T-helper 2 cell treated with Interferon-gamma antibody and Interleukin-4, amounts not matched to agents 5 μg/mL and 100 μg/mL, for 36 hours (primary cell): Measurements from ENCODE around the gene NETO2.
A peak's percentile ranks its signal among the peaks of the same experiment; 100 is the strongest.
"Not testable (repeated sequence)": the region's sequence is repeated elsewhere in the genome, so short reads cannot be mapped to it uniquely, and the experiment has no call there.

Experiments used
- DNase-seq: peaks from one replicate; pipeline ENCODE4 v3.0.0; 2021; ENCODE audit warnings: low spot score
- H3K27ac Mint-ChIP-seq: one replicate; pipeline ENCODE4 v1.8.0; 2021; ENCODE audit warnings: mild to moderate bottlenecking, mixed read lengths
- H3K27me3 Mint-ChIP-seq: one replicate; pipeline ENCODE4 v1.8.0; 2021; ENCODE audit warnings: low read depth, mixed read lengths
- H3K36me3 Mint-ChIP-seq: one replicate; pipeline ENCODE4 v1.8.0; 2021; ENCODE audit warnings: low read depth, mixed read lengths
- H3K4me1 Mint-ChIP-seq: one replicate; pipeline ENCODE4 v1.8.0; 2021; ENCODE audit warnings: low read depth, mixed read lengths
- H3K4me3 Mint-ChIP-seq: one replicate; pipeline ENCODE4 v1.8.0; 2022; ENCODE audit warnings: mild to moderate bottlenecking, moderate library complexity, mixed read lengths
- H3K9me3 Mint-ChIP-seq: one replicate; pipeline ENCODE4 v1.8.0; 2021; ENCODE audit warnings: mixed read lengths

NETO2 gene, protein sequence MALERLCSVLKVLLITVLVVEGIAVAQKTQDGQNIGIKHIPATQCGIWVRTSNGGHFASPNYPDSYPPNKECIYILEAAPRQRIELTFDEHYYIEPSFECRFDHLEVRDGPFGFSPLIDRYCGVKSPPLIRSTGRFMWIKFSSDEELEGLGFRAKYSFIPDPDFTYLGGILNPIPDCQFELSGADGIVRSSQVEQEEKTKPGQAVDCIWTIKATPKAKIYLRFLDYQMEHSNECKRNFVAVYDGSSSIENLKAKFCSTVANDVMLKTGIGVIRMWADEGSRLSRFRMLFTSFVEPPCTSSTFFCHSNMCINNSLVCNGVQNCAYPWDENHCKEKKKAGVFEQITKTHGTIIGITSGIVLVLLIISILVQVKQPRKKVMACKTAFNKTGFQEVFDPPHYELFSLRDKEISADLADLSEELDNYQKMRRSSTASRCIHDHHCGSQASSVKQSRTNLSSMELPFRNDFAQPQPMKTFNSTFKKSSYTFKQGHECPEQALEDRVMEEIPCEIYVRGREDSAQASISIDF

GRCh38 chr16:47143677-47144558 is at the start of gene NETO2:
Gene NETO2 (minus strand): TSS chr16:47143945. CDS start chr16:47143612, 333 bp downstream.
- peaks cover 10% of the 10 kb centered on the region for H3K4me1 Mint-ChIP-seq
- H3K27ac Mint-ChIP-seq = peak within 1 kb of the TSS; percentile 13
- no peaks in the 10 kb centered on the region for H3K9me3 Mint-ChIP-seq

DNA sequence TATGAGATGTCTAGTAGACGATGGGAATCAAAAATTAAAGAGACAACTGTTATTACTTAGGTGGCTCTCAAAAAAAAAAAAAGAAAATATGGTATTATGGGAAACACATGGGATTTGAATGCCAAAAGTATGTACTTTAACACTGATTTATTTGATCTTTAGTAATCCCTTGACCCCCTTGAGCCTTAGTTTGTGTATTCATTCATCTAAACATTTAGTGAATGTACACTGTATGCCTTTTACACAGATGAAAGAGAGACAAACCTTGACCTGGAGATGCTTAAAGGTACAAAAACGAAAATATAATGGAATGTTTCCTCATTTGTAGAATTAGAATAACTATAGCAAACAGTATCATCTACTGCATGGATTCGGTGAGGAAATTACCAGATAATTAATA is 38.6 kb upstream of the NETO2 start:
- Mint-ChIP-seq H3K4me3 (no peak overlapping the region), H3K4me1 (no peaks in the 10 kb centered on the region), H3K27ac (no peak overlapping the region), H3K36me3 (no peaks in the 10 kb centered on the region), H3K9me3 (no peaks in the 10 kb centered on the region), H3K27me3 (no peaks in the 10 kb centered on the region)
- no peak for DNase-seq

More at GRCh38 chr16:47143677-47144558, at the start of gene NETO2:
- Mint-ChIP-seq H3K36me3 (no peaks in the 10 kb centered on the region), H3K4me3 (peak within 1 kb of the TSS; percentile 77), H3K27me3 (peaks cover 34% of the 10 kb centered on the region)
- peak; percentile 60 for DNase-seq

- H3K27me3 Mint-ChIP-seq, H3K4me1 Mint-ChIP-seq, H3K27ac Mint-ChIP-seq, DNase-seq, H3K36me3 Mint-ChIP-seq, H3K9me3 Mint-ChIP-seq, H3K4me3 Mint-ChIP-seq: not testable (repeated sequence)
Measured at GRCh38 chr16:47181066-47181465, 37.3 kb upstream of the NETO2 start.

DNA sequence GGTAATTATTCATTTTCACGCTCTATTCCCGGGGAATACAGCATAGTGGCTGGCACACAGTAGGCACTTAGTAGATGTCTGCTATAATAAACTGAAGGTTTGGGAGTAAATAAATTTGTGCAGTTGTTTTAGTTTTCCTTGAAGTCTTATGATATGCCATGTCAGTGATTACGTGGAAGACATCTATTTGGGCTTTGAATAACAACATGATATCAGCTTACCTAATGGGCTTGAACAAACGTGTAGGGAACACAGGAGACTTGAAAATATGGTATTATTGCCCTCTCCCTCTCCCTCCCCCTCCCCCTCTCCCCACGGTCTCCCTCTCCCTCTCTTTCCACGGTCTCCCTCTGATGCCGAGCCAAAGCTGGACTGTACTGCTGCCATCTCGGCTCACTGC is 36.3 kb upstream of the NETO2 start:
- no peaks in the 10 kb centered on the region for H3K9me3 Mint-ChIP-seq
- no peak for DNase-seq
- H3K27ac Mint-ChIP-seq = no peak overlapping the region
- no peaks in the 10 kb centered on the region for H3K4me1 Mint-ChIP-seq
- H3K4me3 Mint-ChIP-seq = no peak overlapping the region
- no peaks in the 10 kb centered on the region for H3K36me3 Mint-ChIP-seq
- H3K27me3 Mint-ChIP-seq = no peaks in the 10 kb centered on the region

- DNase-seq = no peak
- no peak overlapping the region for H3K27ac Mint-ChIP-seq
- no peaks in the 10 kb centered on the region for H3K27me3 Mint-ChIP-seq
- no peaks in the 10 kb centered on the region for H3K36me3 Mint-ChIP-seq
- no peaks in the 10 kb centered on the region for H3K9me3 Mint-ChIP-seq
- no peaks in the 10 kb centered on the region for H3K4me1 Mint-ChIP-seq
- no peak overlapping the region for H3K4me3 Mint-ChIP-seq
Measured at GRCh38 chr16:47175152-47175551, 31.4 kb upstream of the NETO2 start.

- Mint-ChIP-seq H3K27me3 (no peaks in the 10 kb centered on the region), H3K36me3 (no peaks in the 10 kb centered on the region), H3K27ac (no peak overlapping the region), H3K4me3 (no peak overlapping the region), H3K9me3 (no peaks in the 10 kb centered on the region), H3K4me1 (no peaks in the 10 kb centered on the region)
- no peak for DNase-seq
Measured at GRCh38 chr16:47162670-47163420, 19.1 kb upstream of the NETO2 start.

DNA sequence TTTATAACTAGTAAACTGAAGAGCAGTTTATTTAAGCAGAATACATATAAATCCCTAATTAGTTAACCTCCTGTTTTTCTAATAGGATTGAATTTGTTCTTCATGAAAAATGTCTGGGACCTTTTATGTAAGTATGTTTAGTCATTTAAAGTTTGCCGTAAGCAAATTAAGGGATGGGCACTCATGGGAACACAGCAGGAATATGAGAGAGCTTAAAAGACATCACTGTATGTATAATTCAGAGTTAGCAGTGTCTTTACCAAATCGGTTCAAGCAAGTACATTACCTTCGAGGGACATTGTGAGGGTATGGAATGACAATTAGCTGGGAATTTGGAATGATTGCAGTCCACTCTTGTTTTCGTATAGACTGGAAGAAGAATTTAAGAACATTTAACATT is 17.7 kb upstream of the NETO2 start:
- H3K27ac Mint-ChIP-seq = no peak overlapping the region
- H3K27me3 Mint-ChIP-seq = no peaks in the 10 kb centered on the region
- no peaks in the 10 kb centered on the region for H3K4me1 Mint-ChIP-seq
- no peak for DNase-seq
- H3K9me3 Mint-ChIP-seq = no peaks in the 10 kb centered on the region
- H3K4me3 Mint-ChIP-seq = no peak overlapping the region
- H3K36me3 Mint-ChIP-seq = peaks cover 7% of the 10 kb centered on the region

DNA sequence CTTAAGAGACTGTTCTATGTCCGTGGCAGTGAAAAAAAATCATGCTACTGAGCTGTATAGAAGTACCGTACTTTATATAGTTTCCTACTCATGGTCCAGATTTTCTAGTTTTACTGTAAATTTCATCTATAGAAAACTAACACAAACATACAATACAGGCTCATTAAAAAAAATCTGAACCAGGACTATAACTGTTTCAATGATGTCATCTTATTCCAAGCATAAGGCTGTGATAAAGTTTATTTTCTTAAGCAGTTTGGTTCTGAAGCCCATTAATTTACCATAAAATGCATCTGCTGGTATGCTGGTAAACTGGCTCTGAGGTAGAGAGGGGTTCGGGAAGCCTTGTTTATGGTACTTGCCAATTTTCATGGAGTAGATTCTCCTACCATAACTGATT is 16.7 kb upstream of the NETO2 start:
- no peak for DNase-seq
- no peaks in the 10 kb centered on the region for H3K4me1 Mint-ChIP-seq
- peaks cover 7% of the 10 kb centered on the region for H3K36me3 Mint-ChIP-seq
- no peak overlapping the region for H3K27ac Mint-ChIP-seq
- H3K27me3 Mint-ChIP-seq = no peaks in the 10 kb centered on the region
- no peak overlapping the region for H3K4me3 Mint-ChIP-seq
- H3K9me3 Mint-ChIP-seq = no peaks in the 10 kb centered on the region

GRCh38 chr16:47158992-47159391 is 15.2 kb upstream of the NETO2 start:
- H3K27me3 Mint-ChIP-seq = no peaks in the 10 kb centered on the region
- no peaks in the 10 kb centered on the region for H3K4me1 Mint-ChIP-seq
- no peak for DNase-seq
- no peak overlapping the region for H3K4me3 Mint-ChIP-seq
- no peaks in the 10 kb centered on the region for H3K9me3 Mint-ChIP-seq
- peaks cover 7% of the 10 kb centered on the region for H3K36me3 Mint-ChIP-seq
- no peak overlapping the region for H3K27ac Mint-ChIP-seq

GRCh38 chr16:47156680-47157215 is 13.0 kb upstream of the NETO2 start:
- H3K36me3 Mint-ChIP-seq = peaks cover 20% of the 10 kb centered on the region
- DNase-seq = no peak
- no peaks in the 10 kb centered on the region for H3K4me1 Mint-ChIP-seq
- H3K27me3 Mint-ChIP-seq = no peaks in the 10 kb centered on the region
- no peak overlapping the region for H3K27ac Mint-ChIP-seq
- H3K4me3 Mint-ChIP-seq = no peak overlapping the region
- peaks cover 18% of the 10 kb centered on the region for H3K9me3 Mint-ChIP-seq

DNA sequence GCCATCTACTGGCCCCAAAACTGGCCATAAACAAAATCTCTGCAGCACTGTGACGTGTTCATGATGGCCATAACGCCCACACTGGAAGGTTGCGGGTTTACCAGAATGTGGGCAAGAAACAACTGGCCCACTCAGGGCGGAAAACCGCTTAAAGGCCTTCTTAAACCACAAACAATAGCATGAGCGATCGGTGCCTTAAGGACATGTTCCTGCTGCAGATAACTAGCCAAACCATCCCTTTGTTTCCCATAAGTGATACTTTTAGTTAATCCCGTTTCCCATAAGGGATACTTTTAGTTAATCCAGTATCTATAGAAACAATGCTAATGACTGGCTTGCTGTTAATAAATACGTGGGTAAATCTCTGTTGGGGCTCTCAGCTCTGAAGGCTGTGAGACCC is 8.8 kb upstream of the NETO2 start:
- not testable (repeated sequence) for H3K27ac Mint-ChIP-seq, H3K4me1 Mint-ChIP-seq, DNase-seq, H3K4me3 Mint-ChIP-seq, H3K27me3 Mint-ChIP-seq
- H3K9me3 Mint-ChIP-seq = peaks cover 21% of the 10 kb centered on the region
- peaks cover 20% of the 10 kb centered on the region for H3K36me3 Mint-ChIP-seq

DNA sequence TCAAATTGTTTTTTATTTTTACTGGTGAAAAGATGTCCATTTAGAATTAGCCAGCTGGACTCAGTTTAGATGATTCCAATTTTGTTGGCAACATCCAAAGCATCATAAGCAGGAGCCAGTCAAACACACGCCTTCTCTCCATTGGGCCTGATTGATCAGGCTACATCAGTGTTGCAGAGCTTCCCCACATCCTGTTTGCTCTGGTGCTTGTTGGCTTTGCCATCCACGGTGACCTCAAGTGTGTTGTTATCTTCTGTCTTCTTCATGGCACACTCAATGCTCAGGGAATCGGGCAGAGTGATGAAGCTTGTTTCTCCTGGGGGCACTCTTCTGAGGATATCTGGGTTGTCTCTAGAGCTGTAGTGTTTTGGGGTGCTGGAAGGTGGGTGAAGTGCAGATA is 6.3 kb upstream of the NETO2 start:
- Mint-ChIP-seq H3K27me3 (peaks cover 11% of the 10 kb centered on the region), H3K9me3 (peaks cover 21% of the 10 kb centered on the region), H3K27ac (no peak overlapping the region), H3K4me1 (peaks cover 7% of the 10 kb centered on the region), H3K36me3 (peaks cover 13% of the 10 kb centered on the region), H3K4me3 (no peak overlapping the region)
- DNase-seq = no peak

DNA sequence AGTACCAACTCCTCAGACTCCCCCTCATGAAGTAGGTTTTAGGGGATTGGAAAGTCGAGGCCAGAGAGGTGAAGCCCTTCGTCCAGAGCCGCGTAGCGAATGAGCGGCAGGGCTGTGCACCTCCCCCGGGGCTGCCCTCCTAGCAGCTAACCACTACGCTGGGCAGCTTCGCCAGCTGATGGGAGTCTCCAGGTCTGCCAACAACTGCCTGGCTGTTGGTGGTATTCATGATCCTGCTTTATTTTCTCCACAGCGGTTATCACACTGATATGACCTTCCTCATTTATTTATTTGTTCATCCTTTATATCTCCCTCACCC is 773 bp upstream of the NETO2 start:
- H3K27me3 Mint-ChIP-seq = peaks cover 32% of the 10 kb centered on the region
- no peaks in the 10 kb centered on the region for H3K36me3 Mint-ChIP-seq

More for the DNA sequence above, 773 bp upstream of the NETO2 start:
- H3K4me3 Mint-ChIP-seq = peak overlapping the region; percentile 77
- H3K4me1 Mint-ChIP-seq = peaks cover 10% of the 10 kb centered on the region
- no peak for DNase-seq
- H3K27ac Mint-ChIP-seq = peak overlapping the region; percentile 13
- no peaks in the 10 kb centered on the region for H3K9me3 Mint-ChIP-seq
